ENCODE measurements around the gene IL27RA. TPM values are rescaled to one million over a fixed set of nuclear protein-coding genes. Genes with fewer than 3 reads are reported as not detected.

Gene IL27RA
- total RNA-seq, 2 donors from 2014 or later, result 1.3 to 3.6 TPM

GRCh38 chr19:14054721-14055120, 23.2 kb downstream of the IL27RA start:
- intact Hi-C loops (cut with DNase I), result loop anchor here (10.0 kb wide), 1 partner anchor 180 kb away; the partner anchor contains the start of gene NANOS3
- TF ChIP-seq POLR2A (IDR thresholded peaks at IDR 0.05) (no peak), CTCF (IDR thresholded peaks at IDR 0.05) (no peak)

GRCh38 chr19:14055396-14055795, 23.8 kb downstream of the IL27RA start:
- Histone ChIP-seq H3K27ac (no peak overlapping the region), H3K9me3 (no peaks in the 10 kb centered on the region), H3K27me3 (no peaks in the 10 kb centered on the region), H3K4me3 (no peak overlapping the region), H3K4me1 (peaks cover 27% of the 10 kb centered on the region), H3K36me3 (replicated peaks in 1 of 2; ENCODE audit: insufficient read depth in 1 of 2, low read depth in 2 of 2) (peaks cover 0 to 13% of the 10 kb centered on the region in 2 donors)
- ATAC-seq (no peak), DNase-seq (no peak)
- 84 to 97% methylated on average over 3 of the region's 3 CpGs for WGBS, 2 donors
- no peak for TF ChIP-seq CTCF (IDR thresholded peaks at IDR 0.05)
- TF ChIP-seq POLR2A (IDR thresholded peaks at IDR 0.05), result no peak
- intact Hi-C loops (cut with DNase I), result loop anchor here (10.0 kb wide), 1 partner anchor 181 kb away; the partner anchor contains the start of gene NANOS3

More at GRCh38 chr19:14054721-14055120, 23.2 kb downstream of the IL27RA start:
- Histone ChIP-seq H3K4me3 (no peak overlapping the region), H3K27ac (no peak overlapping the region), H3K9me3 (no peaks in the 10 kb centered on the region), H3K27me3 (no peaks in the 10 kb centered on the region), H3K36me3 (replicated peaks in 1 of 2; ENCODE audit: insufficient read depth in 1 of 2, low read depth in 2 of 2) (peaks cover 0 to 13% of the 10 kb centered on the region in 2 donors), H3K4me1 (peaks cover 20% of the 10 kb centered on the region)
- ATAC-seq, result no peak
- 61 to 87% methylated on average over 9 of the region's 11 CpGs for WGBS, 2 donors
- DNase-seq, result no peak

- no peaks in the 10 kb centered on the region for H3K9me3 ChIP-seq
- peaks cover 35% of the 10 kb centered on the region for H3K4me1 ChIP-seq
- no peaks in the 10 kb centered on the region for H3K27me3 ChIP-seq
- DNase-seq (no peak), ATAC-seq (no peak)
- peaks cover 0 to 13% of the 10 kb centered on the region in 2 donors for H3K36me3 ChIP-seq (replicated peaks in 1 of 2; ENCODE audit: insufficient read depth in 1 of 2, low read depth in 2 of 2)
- no peak overlapping the region for H3K27ac ChIP-seq
- intact Hi-C loops (cut with DNase I), result loop anchor here (10.0 kb wide), 1 partner anchor 181 kb away; the partner anchor contains the start of gene NANOS3
- WGBS, 2 donors, result 90 to 100% methylated on average over 2 to 10 of the region's 10 CpGs
- H3K4me3 ChIP-seq, result no peak overlapping the region
- TF ChIP-seq POLR2A (IDR thresholded peaks at IDR 0.05) (no peak), CTCF (IDR thresholded peaks at IDR 0.05) (no peak)
These were observed 24.6 kb downstream of the IL27RA start for GRCh38 chr19:14056069-14056666.

GRCh38 chr19:14056741-14057356, 25.3 kb downstream of the IL27RA start:
- DNase-seq (no peak), ATAC-seq (no peak)
- H3K27me3 ChIP-seq, result no peaks in the 10 kb centered on the region
- H3K9me3 ChIP-seq, result no peaks in the 10 kb centered on the region
- H3K4me1 ChIP-seq, result peaks cover 38% of the 10 kb centered on the region
- TF ChIP-seq CTCF (IDR thresholded peaks at IDR 0.05) (no peak), POLR2A (IDR thresholded peaks at IDR 0.05) (no peak)
- no peak overlapping the region for H3K4me3 ChIP-seq
- H3K27ac ChIP-seq, result no peak overlapping the region
- peaks cover 0 to 13% of the 10 kb centered on the region in 2 donors for H3K36me3 ChIP-seq (replicated peaks in 1 of 2; ENCODE audit: insufficient read depth in 1 of 2, low read depth in 2 of 2)
- 46 to 86% methylated on average over 5 to 15 of the region's 19 CpGs for WGBS, 2 donors
- intact Hi-C loops (cut with DNase I), result loop anchor here (10.0 kb wide), 1 partner anchor 182 kb away; the partner anchor contains the start of gene NANOS3
